ENCODE results near the gene PIGV. TPM values are rescaled to one million over a fixed set of nuclear protein-coding genes. Genes with fewer than 3 reads are reported as not detected.

Gene PIGV
- total and polyA plus RNA-seq, 2 of the 4 experiments (the other 2 are of a cell fraction), result 7.2 to 10.6 TPM

- Histone ChIP-seq H3K27ac (ENCODE audit: insufficient read depth, low read length) (no peak overlapping the region), H4K91ac (ENCODE audit: insufficient read depth, low read depth, low read length) (no peak overlapping the region), H3K56ac (ENCODE audit: extremely low read depth, insufficient read depth, low read length) (no peak overlapping the region), H4K5ac (ENCODE audit: low read depth, low read length) (no peak overlapping the region), H3K36me3 (ENCODE audit: control insufficient read depth, insufficient read depth, low read length) (peaks cover 47% of the 10 kb centered on the region), H3K4ac (ENCODE audit: low read depth, low read length) (no peak overlapping the region), H3K9me3 (ENCODE audit: control insufficient read depth, insufficient read depth, low read length) (no peaks in the 10 kb centered on the region), H2BK15ac (ENCODE audit: low read depth, low read length) (no peak overlapping the region), H3K14ac (replicated peaks; ENCODE audit: low read depth, low read length) (no peak overlapping the region), H2AK9ac (replicated peaks; ENCODE audit: low read depth, low read length, poor library complexity) (no peak overlapping the region), H3K27me3 (ENCODE audit: control insufficient read depth, insufficient read depth, low read length) (no peaks in the 10 kb centered on the region), H3K9me1 (ENCODE audit: insufficient read depth, low read length) (0 out of 2 replicates have a peak, but pooled peaks cover 6% of the 10 kb centered on the region), H2AFZ (replicated peaks; ENCODE audit: low read length, poor library complexity) (no peak overlapping the region), H2BK5ac (ENCODE audit: low read depth, low read length, poor library complexity, severe bottlenecking) (no peak overlapping the region), H3K79me1 (ENCODE audit: low read depth in 1 of 2, low read length in 2 of 2) (peaks cover 7 to 23% of the 10 kb centered on the region in 2 experiments; a peak in 3 of 4 replicates), H4K20me1 (ENCODE audit: insufficient read depth, low read length) (no peaks in the 10 kb centered on the region), H3K4me3 (ENCODE audit: insufficient read depth, low read depth, low read length) (no peak overlapping the region), H2BK120ac (ENCODE audit: low read depth, low read length) (no peak overlapping the region), H3K23ac (ENCODE audit: low read depth, low read length) (no peak overlapping the region), H2BK20ac (ENCODE audit: low read depth, low read length) (no peak overlapping the region), H3K4me1 (ENCODE audit: control insufficient read depth, insufficient read depth, low read length) (no peaks in the 10 kb centered on the region), H4K8ac (ENCODE audit: low read depth in 2 of 2, low read length in 2 of 2) (no peak overlapping the region), H2AK5ac (ENCODE audit: low read depth, low read length) (no peak overlapping the region), H3K4me2 (ENCODE audit: low read depth, low read length) (no peak overlapping the region), H3K9ac (ENCODE audit: low read depth, low read length) (no peak overlapping the region), H3K18ac (ENCODE audit: low read depth, low read length) (no peak overlapping the region)
- TF ChIP-seq RFX5 (IDR thresholded peaks at IDR 0.05; ENCODE audit: low read depth, low read length) (no peak), ELK1 (IDR thresholded peaks at IDR 0.05; ENCODE audit: borderline replicate concordance, low read depth, low read length) (no peak), NFE2L2 (IDR thresholded peaks at IDR 0.05; ENCODE audit: low read depth, low read length) (no peak), MAFK (IDR thresholded peaks at IDR 0.05; ENCODE audit: low read depth, low read length) (no peak), SMC3 (IDR thresholded peaks at IDR 0.05; ENCODE audit: low read depth, low read length) (no peak), MXI1 (IDR thresholded peaks at IDR 0.05; ENCODE audit: borderline replicate concordance, low read depth, low read length) (no peak), FOS (IDR thresholded peaks at IDR 0.05; ENCODE audit: low read depth, low read length) (no peak), CEBPB (IDR thresholded peaks at IDR 0.05; ENCODE audit: low read depth, low read length) (no peak), CTCF (conservative IDR thresholded peaks at IDR 0.05; ENCODE audit: low read depth, low read length) (no peak), RCOR1 (IDR thresholded peaks at IDR 0.05; ENCODE audit: insufficient replicate concordance, low read length) (no peak), CHD1 (IDR thresholded peaks at IDR 0.05; ENCODE audit: low read depth, low read length) (no peak)
- ATAC-seq (ENCODE audit: low read depth) (no peak), DNase-seq (no peak)
- ChIA-PET POLR2A (ENCODE audit: unreplicated experiment) (no interaction called here), CTCF (no interaction called here)
- in situ Hi-C loops (cut with MboI; ENCODE audit: low sequenced_read_pairs), result no loop called here
- dilution Hi-C loops (cut with HindIII; ENCODE audit: low sequenced_read_pairs, unreplicated experiment), result no loop called here
- WGBS, 2 experiments (ENCODE audit: extremely low coverage in 2 of 2, insufficient read length in 1 of 2), result 75% methylated on average over 2 of the region's 8 CpGs; no CpG with 5 or more reads in 1 of the 2 experiments
- intact Hi-C loops (cut with micrococcal nuclease), result no loop called here
- BruUV-seq (replicated peaks), result no TSS peak
Measured at GRCh38 chr1:26838474-26839338, 51.0 kb downstream of the PIGV start.
